ENCODE results near the gene GOLGA5.

The GOLGA5 gene

DNA sequence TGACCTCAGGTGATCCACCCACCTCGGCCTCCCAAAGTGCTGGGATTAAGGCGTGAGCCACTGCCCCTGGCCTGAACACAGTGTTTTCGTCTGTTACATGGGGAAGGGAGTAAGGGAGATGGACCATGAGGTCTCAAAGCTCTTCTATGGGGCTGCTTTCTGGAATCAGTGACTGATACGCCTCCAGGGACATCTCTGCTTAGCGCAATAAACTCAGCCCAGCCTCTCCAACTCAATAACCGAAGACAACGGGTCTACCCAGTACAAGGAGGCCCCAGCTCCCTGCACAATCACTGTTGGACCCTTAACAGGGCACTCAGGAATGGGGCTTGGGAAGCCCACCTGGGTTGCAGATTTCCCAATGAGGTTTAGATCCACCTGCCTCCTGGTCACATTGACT is 86.2 kb downstream of the GOLGA5 start:
- DNase-seq (ENCODE audit: low read depth) = no peak

DNA sequence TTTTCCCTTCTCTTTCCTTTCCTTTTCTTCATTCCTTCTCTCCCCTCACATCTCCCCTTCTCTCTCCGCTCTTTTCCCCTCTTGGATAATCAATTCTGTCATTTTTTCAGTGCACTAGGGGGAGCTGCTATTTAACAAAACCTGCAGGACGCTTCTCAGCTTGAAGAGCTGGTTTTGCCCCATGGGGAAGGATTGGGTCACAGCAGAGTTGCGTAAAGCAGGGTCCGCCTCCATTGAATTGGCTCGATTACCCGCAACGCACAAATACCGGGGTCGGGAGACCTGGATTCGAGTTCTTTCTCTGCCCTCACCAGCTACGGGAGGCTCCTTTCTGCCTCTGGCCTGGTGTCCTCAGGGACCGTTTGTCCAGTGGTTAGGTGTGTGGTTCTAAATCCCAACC is 86.7 kb downstream of the GOLGA5 start:
- peak; percentile 48 for DNase-seq (ENCODE audit: low read depth)

DNA sequence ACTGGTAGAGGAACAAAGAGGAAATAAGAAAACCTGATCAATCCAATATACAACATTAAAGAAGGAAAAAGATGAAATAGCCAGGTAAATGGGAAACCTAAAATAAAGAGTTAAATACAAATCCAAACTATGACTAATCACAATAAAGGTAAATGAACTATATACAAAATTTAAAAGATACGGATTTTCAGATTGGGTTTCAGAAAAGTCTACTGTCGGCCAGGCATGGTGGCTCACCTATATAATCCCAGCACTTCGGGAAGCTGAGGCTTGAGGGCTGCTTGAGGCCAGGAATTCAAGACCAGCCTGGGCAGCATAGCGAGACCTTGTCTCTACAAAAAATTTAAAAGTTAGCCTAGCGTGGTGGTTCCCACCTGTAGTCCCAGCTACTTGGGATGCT is 89.0 kb downstream of the GOLGA5 start:
- no peak for DNase-seq (ENCODE audit: low read depth)

DNA sequence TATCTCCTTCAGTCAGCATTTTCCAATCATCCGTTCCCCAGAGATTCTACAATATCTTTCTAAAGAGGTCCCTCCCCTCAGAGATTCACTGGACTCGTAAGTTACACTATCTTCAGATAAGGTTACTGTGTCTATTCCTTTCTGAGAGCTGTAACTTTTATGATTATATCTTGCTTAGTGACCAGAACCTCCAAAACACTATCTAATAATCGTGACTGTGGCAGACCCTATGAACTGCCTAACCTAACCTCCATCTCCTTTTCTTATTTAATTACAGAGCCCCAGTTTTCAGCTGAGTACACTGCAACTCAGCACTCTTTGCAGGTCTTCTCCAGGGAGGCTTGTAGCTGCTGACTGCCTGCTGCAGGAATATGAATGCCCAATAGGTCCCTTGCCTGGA is 90.3 kb downstream of the GOLGA5 start:
- no peak for DNase-seq (ENCODE audit: low read depth)

DNA sequence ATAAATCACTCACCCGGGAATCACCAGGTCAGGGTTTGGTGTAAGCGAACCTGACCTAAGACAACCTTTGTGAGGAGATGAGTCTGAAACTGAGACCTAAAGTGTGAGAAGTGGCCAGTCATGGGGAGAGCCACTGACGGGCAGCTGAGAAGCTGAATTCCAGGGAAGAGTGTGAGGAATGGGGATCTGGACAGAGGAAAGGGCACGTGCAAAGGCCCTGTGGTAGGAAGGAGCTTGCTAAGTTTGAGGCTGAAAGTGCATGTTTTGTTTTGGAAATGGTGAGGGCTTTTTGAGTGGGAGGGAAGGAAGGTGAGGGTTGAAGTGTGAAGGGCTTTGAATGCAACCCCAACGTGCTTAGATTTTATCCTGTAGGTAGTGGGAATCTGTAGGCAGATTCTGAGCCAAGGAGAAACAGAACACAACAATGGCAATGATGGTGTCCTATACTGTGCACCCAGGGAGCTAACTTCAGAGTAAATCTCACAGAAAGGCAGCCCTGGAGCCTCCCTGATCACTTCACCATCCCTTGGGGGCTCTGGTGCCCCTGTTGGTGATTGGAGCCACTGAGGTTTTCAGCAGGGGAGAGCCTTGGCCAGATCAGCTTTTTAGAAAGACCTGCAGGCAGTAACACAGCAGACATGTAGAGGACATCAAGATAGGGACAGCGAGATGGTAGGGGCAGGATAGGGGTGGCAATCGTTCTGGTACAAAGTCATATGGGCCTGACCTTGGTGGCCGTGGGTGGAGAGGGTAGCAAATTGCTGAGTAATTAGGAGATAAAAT is 91.4 kb downstream of the GOLGA5 start:
- no peak for DNase-seq (ENCODE audit: low read depth)

DNA sequence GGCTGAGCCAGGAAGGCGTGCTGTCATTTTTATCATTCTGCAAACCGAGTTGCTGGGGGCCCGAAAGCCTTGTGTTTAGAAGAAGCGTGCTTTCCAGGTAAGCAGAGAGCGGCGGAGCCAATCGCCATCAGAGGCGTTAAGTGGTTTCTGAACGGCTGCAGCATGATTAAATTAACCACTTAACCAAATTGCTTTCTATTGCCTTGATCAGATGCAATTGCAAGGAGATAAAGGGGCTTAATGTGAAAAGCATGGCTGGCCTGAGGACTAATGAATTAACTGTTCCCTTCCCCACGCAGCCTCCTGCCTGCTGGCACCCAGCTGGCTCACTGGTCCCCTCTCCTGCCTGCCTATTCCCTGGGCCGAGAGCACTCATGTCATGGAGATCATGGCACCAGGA is 92.2 kb downstream of the GOLGA5 start:
- DNase-seq (ENCODE audit: low read depth) = no peak

DNA sequence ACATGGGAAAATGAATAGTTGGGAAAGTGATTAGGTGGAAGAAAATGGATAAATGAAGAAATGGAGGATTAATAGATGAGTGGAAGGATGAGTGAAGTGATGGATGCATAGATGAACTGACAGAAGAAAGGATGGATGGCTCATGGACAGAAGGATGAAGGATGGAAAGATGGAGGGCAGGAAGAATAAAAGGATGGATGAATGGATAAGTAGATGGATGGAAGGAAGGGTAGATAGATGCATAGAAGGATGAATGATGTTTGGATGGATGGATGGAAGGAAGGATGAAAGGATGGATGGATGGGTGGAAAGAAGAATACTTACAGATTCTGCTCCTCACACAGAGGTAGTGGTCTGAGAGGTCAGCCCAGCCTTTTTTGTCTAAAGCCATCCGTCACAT is 93.1 kb downstream of the GOLGA5 start:
- DNase-seq (ENCODE audit: low read depth) = no peak

DNA sequence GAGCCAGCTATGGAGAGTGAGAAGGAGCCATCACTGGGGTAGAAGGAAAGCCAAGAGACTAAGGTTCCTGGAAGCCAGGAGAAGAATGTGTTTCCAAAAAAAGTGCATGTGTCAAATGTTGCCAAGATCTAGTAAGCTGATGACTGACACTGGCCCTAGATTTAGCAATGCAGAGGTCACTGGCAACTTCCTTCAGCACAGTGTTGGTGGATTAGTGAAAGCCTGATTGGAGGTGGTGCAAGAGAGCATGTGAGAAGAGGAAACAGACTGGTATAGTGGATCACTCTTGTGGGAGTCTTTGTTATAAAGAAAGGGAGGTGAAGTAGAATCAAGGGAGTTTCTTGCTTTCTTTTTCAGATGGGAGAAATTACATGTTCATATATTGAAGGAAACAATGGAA is 94.8 kb downstream of the GOLGA5 start:
- DNase-seq (ENCODE audit: low read depth) = no peak
